ENCODE measurements around the gene NHERF1. TPM values are rescaled to one million over a fixed set of nuclear protein-coding genes. Genes with fewer than 3 reads are reported as not detected.

The NHERF1 gene
- total and polyA plus RNA-seq, 2 donors (not counting 3 experiments of a cell fraction or from before 2014, with no cell fraction given): 24.4 to 26.9 TPM

DNA sequence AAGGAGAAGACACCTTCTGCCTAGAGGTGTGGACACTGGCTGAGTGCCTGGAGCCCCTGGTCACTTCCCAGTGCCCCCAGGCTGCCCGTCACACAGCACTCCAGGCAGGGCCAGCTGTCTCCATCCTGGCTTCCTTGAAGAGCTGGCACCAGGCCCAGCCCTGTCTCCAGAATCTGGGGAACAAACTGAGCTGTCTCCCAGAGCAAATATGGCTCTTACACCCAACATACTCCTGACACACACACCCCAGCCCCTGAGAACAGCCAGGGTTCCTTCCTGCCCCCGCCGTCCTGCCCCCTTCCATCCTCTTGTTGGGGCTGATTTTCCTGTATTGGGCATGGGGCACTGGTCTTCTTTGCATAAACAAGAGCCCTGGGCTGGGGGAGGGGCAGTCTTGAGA, 9.1 kb downstream of the NHERF1 start:
- Histone ChIP-seq H3K9me3 (replicated peaks; ENCODE audit: control insufficient read depth, insufficient read depth, low read length) (no peaks in the 10 kb centered on the region), H3K4me3 (replicated peaks in 1 of 3; ENCODE audit: insufficient read depth in 1 of 3, low read depth in 1 of 3, low read length in 3 of 3) (no peak overlapping the region), H3K27me3 (ENCODE audit: control insufficient read depth in 2 of 2, insufficient read depth in 2 of 2, low read length in 2 of 2) (no peaks in the 10 kb centered on the region), H3K27ac (ENCODE audit: insufficient read depth, low read depth, low read length) (no peak overlapping the region), H3K79me2 (ENCODE audit: control insufficient read depth, insufficient read depth, low read length) (no peaks in the 10 kb centered on the region), H3K36me3 (ENCODE audit: control insufficient read depth in 2 of 2, extremely low read depth in 1 of 2, insufficient read depth in 2 of 2, low read length in 2 of 2) (no peaks in the 10 kb centered on the region), H3K9me1 (replicated peaks; ENCODE audit: control insufficient read depth, extremely low read depth, insufficient read depth, low read length) (no peaks in the 10 kb centered on the region), H2AFZ (ENCODE audit: low read depth, low read length) (no peak overlapping the region), H3K9ac (replicated peaks; ENCODE audit: extremely low read depth, insufficient read depth, low read length) (no peak overlapping the region), H3K4me2 (ENCODE audit: insufficient read depth, low read length) (no peak overlapping the region), H3K4me1 (ENCODE audit: control insufficient read depth, extremely low read depth, insufficient read depth, low read length) (peaks cover 7% of the 10 kb centered on the region), H4K20me1 (replicated peaks; ENCODE audit: control insufficient read depth, extremely low read depth, insufficient read depth, low read length) (no peaks in the 10 kb centered on the region)
- DNase-seq (ENCODE audit: low read depth, low spot score): no peak
- TF ChIP-seq, protein P1, sequence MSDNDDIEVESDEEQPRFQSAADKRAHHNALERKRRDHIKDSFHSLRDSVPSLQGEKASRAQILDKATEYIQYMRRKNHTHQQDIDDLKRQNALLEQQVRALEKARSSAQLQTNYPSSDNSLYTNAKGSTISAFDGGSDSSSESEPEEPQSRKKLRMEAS (IDR thresholded peaks at IDR 0.05; ENCODE audit: insufficient read depth, insufficient read length): no peak
- TF ChIP-seq FOS (IDR thresholded peaks at IDR 0.05; ENCODE audit: borderline replicate concordance, insufficient read depth, low read length): no peak
- no peak for TF ChIP-seq POLR2AphosphoS5 (IDR thresholded peaks at IDR 0.05; ENCODE audit: insufficient read depth, low read depth, low read length)
- TF ChIP-seq POLR2A (IDR thresholded peaks at IDR 0.05; ENCODE audit: low read depth, low read length): no peak
- TF ChIP-seq, protein P2, sequence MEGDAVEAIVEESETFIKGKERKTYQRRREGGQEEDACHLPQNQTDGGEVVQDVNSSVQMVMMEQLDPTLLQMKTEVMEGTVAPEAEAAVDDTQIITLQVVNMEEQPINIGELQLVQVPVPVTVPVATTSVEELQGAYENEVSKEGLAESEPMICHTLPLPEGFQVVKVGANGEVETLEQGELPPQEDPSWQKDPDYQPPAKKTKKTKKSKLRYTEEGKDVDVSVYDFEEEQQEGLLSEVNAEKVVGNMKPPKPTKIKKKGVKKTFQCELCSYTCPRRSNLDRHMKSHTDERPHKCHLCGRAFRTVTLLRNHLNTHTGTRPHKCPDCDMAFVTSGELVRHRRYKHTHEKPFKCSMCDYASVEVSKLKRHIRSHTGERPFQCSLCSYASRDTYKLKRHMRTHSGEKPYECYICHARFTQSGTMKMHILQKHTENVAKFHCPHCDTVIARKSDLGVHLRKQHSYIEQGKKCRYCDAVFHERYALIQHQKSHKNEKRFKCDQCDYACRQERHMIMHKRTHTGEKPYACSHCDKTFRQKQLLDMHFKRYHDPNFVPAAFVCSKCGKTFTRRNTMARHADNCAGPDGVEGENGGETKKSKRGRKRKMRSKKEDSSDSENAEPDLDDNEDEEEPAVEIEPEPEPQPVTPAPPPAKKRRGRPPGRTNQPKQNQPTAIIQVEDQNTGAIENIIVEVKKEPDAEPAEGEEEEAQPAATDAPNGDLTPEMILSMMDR (IDR thresholded peaks at IDR 0.05; ENCODE audit: extremely low read depth in 1 of 2, insufficient read depth in 1 of 2, low read depth in 1 of 2, low read length in 2 of 2): no peak
- TF ChIP-seq GATA2 (IDR thresholded peaks at IDR 0.05; ENCODE audit: insufficient read depth, insufficient read length, low read depth, low read length): no peak
- no peak for TF ChIP-seq MYC (IDR thresholded peaks at IDR 0.05; ENCODE audit: low read depth, low read length)
- TF ChIP-seq EZH2 (IDR thresholded peaks at IDR 0.05; ENCODE audit: borderline replicate concordance, low read depth, low read length, severe bottlenecking): no peak
- no peak for TF ChIP-seq JUN (IDR thresholded peaks at IDR 0.05; ENCODE audit: borderline replicate concordance, insufficient read depth, insufficient read length, low read depth)
- ChIA-PET POLR2A (interaction anchor here (0.5 to 0.9 kb wide), 2 partner anchors 17 to 19 kb away, joined by 4 to 5 read pairs; partner anchors contain the start of gene NAT9), CTCF (interaction anchor here (0.9 to 3.5 kb wide), 4 partner anchors 13 to 34 kb away, joined by 3 to 14 read pairs (median 6); partner anchors contain the start of gene RAB37)
- no peak for FAIRE-seq
- dilution Hi-C loops (cut with MboI; ENCODE audit: extremely low pct_ligation_motif_present, low sequenced_read_pairs): no loop called here
- intact Hi-C loops (cut with micrococcal nuclease): loop anchor here (1.0 kb wide), 1 partner anchor 8 kb away; no protein-coding TSS in a partner anchor
- no TSS peak for BruUV-seq (replicated peaks)
